MM.1S (cell line): ENCODE data around the gene GALC.

Experiments
- EZH2 ChIP-seq: fragments of 300-600 bp; sonication (generic); optimal IDR thresholded peaks from 2 replicates; pipeline ENCODE3; 2017; ENCODE audit warnings: low read depth, mild to moderate bottlenecking, antibody characterized with exemption, low read length, mixed read lengths
- EZH2phosphoT487 ChIP-seq: fragments of 300-600 bp; sonication (generic); IDR thresholded peaks from 2 replicates; pipeline ENCODE4 v1.6.1; 2018; ENCODE audit warnings: antibody characterized with exemption, low read length
- TF ChIP-seq, protein P1 (sequence below): fragments of 300-600 bp; sonication (generic); IDR thresholded peaks from 2 replicates; pipeline ENCODE4 v1.5.1; 2016; ENCODE audit warnings: antibody characterized with exemption, low read length, mixed read lengths

DNA sequence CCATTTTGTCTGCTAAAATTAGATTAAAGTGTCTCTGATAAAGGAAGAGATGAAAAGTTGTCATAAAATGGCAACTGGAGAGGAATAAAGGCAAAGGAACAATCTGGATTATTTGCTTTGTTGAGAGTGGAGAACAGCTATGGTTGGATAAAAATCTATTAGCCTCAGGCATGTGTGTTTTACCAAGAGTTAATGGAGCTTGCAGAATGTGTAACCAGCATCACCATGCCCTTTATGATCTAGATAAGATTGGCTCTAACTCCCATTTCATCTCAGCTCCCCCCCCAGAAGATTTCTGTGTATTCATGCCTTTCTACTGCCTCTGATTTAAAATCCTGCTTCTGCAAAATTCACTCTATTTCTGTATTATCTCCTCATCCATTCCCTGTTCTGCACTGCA is 93.8 kb downstream of the GALC start:
- TF ChIP-seq, protein P1, sequence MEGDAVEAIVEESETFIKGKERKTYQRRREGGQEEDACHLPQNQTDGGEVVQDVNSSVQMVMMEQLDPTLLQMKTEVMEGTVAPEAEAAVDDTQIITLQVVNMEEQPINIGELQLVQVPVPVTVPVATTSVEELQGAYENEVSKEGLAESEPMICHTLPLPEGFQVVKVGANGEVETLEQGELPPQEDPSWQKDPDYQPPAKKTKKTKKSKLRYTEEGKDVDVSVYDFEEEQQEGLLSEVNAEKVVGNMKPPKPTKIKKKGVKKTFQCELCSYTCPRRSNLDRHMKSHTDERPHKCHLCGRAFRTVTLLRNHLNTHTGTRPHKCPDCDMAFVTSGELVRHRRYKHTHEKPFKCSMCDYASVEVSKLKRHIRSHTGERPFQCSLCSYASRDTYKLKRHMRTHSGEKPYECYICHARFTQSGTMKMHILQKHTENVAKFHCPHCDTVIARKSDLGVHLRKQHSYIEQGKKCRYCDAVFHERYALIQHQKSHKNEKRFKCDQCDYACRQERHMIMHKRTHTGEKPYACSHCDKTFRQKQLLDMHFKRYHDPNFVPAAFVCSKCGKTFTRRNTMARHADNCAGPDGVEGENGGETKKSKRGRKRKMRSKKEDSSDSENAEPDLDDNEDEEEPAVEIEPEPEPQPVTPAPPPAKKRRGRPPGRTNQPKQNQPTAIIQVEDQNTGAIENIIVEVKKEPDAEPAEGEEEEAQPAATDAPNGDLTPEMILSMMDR, result no peak
- no peak for TF ChIP-seq EZH2
- no peak for TF ChIP-seq EZH2phosphoT487
